Bronchial epithelial cell (primary cell): Measurements from ENCODE around the gene TMEM200B. TPM values are rescaled to one million over a fixed set of nuclear protein-coding genes. Genes with fewer than 3 reads are reported as not detected.
"Not testable (repeated sequence)": the region's sequence is repeated elsewhere in the genome, so short reads cannot be mapped to it uniquely, and the experiment has no call there.

Experiments
- DNase-seq: peaks from one replicate; pipeline ENCODE4 v3.0.0-alpha.2; 2010; ENCODE audit warnings: low read depth
- FAIRE-seq: peaks from 2 replicates; lab custom pipeline; 2011; peaks lifted over from hg19 to GRCh38; lab: Jason Lieb, UNC
- H3K27me3 ChIP-seq: 2 replicates; pipeline ENCODE4 v1.5.1; 2011; ENCODE audit warnings: low read length; ENCODE audit not compliant: control insufficient read depth, insufficient read depth
- H3K36me3 ChIP-seq: 2 replicates; pipeline ENCODE4 v1.5.1; 2011; ENCODE audit warnings: low read length; ENCODE audit not compliant: control insufficient read depth, insufficient read depth
- H3K4me3 ChIP-seq: 2 replicates; pipeline ENCODE4 v1.5.1; 2011; ENCODE audit warnings: mild to moderate bottlenecking, low read depth, low read length, control low read depth
- CTCF ChIP-seq: IDR thresholded peaks from 2 replicates; pipeline ENCODE4 v1.5.1; 2011; ENCODE audit warnings: mild to moderate bottlenecking, moderate library complexity, low read length, control low read depth, inconsistent platforms; ENCODE audit not compliant: insufficient read depth, severe bottlenecking
- total RNA-seq: library from RNA; depleted of rRNA; stranded (reverse); fragments of >200 nt; gene quantifications from 2 replicates; pipeline ENCODE4 v1.2.1, GENCODE V29; 2014

Gene TMEM200B
- total RNA-seq, 1 donor from 2014 or later: 1.1 TPM

- FAIRE-seq: no peak
- Histone ChIP-seq H3K27me3 (no peaks in the 10 kb centered on the region), H3K36me3 (no peaks in the 10 kb centered on the region), H3K4me3 (no peak overlapping the region)
- DNase-seq: no peak
- TF ChIP-seq CTCF: no peak
Measured at GRCh38 chr1:29082519-29082918, 41.2 kb downstream of the TMEM200B start.

- no peaks in the 10 kb centered on the region for H3K27me3 ChIP-seq
- no peak for DNase-seq
- TF ChIP-seq CTCF: no peak
- H3K4me3 ChIP-seq: no peak overlapping the region
- H3K36me3 ChIP-seq: no peaks in the 10 kb centered on the region
- FAIRE-seq: no peak
Measured at GRCh38 chr1:29081201-29081600, 42.5 kb downstream of the TMEM200B start.

GRCh38 chr1:29079916-29080629 is 43.6 kb downstream of the TMEM200B start:
- H3K4me3 ChIP-seq, H3K36me3 ChIP-seq, H3K27me3 ChIP-seq, FAIRE-seq, DNase-seq: not testable (repeated sequence)

GRCh38 chr1:29077155-29077554 is 46.5 kb downstream of the TMEM200B start:
- Histone ChIP-seq H3K4me3 (no peak overlapping the region), H3K27me3 (no peaks in the 10 kb centered on the region), H3K36me3 (no peaks in the 10 kb centered on the region)
- TF ChIP-seq CTCF: no peak
- FAIRE-seq (no peak), DNase-seq (no peak)

Other genes starting within 250 kb of the TMEM200B start
- gene EPB41, start 209.3 kb downstream of the TMEM200B start, total RNA-seq: 21.6 and 28.9 TPM in 2 replicates
- 34.5 and 40.1 TPM in 2 replicates for gene SRSF4, start 58.0 kb upstream of the TMEM200B start, total RNA-seq
- gene MECR, start 107.0 kb upstream of the TMEM200B start, total RNA-seq: 28.2 TPM in 2 replicates
- 40.8 and 53.2 TPM in 2 replicates for gene PTPRU, start 112.6 kb upstream of the TMEM200B start, total RNA-seq